ENCODE measurements around the gene VAMP2.

The VAMP2 gene

DNA sequence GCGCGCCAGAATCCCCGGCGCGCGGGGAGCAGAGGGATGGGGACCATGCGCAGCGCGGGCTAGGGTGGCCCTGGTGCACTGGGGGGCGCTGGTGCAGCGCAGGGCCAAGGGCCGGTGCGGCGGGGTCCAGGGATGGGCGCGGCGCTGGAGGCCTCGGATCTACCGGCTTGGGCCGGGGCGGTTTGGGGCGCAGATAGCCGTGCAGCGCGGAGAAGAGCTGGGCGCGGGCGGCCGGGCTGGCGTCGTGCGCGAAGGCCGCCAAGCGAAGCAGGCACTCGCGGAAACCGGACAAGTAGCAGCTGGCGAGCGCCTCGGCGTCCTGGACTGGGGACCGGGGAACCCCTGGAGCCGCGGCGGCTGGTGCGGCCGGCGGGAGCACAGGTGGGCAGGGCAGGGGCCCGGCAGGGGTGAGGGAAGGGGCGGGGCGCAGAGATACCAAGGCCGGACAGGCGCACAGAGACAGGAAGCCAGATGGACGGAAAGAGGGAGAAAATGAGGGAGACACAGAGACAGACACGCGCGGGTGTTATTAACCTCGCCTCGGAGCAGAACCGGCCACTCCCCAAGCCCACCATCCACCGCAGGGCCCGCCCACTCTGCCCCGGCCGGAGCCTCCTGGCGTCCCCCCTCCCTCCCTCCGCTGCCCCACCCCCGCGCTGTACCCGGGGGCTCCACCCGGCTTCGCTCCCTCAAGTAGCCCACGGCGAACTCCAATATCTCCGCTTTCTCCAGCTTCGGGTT, 40.9 kb downstream of the VAMP2 start:
- DNase-seq, result peak; percentile 74 to 89

DNA sequence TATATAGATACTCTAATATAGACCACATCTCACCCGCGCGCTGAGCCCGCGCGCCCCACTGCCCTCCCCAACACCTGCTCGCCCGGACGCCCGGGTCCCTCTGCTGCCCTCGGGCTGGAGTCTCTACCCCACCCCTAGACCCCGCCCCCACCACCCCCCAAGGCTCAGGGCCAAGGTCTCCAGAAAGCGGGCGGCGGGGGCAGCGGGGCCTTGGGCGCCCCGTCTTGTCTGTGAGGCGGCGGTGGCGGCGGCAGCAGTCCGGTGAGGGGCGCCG, 41.4 kb downstream of the VAMP2 start:
- DNase-seq, result no peak

DNA sequence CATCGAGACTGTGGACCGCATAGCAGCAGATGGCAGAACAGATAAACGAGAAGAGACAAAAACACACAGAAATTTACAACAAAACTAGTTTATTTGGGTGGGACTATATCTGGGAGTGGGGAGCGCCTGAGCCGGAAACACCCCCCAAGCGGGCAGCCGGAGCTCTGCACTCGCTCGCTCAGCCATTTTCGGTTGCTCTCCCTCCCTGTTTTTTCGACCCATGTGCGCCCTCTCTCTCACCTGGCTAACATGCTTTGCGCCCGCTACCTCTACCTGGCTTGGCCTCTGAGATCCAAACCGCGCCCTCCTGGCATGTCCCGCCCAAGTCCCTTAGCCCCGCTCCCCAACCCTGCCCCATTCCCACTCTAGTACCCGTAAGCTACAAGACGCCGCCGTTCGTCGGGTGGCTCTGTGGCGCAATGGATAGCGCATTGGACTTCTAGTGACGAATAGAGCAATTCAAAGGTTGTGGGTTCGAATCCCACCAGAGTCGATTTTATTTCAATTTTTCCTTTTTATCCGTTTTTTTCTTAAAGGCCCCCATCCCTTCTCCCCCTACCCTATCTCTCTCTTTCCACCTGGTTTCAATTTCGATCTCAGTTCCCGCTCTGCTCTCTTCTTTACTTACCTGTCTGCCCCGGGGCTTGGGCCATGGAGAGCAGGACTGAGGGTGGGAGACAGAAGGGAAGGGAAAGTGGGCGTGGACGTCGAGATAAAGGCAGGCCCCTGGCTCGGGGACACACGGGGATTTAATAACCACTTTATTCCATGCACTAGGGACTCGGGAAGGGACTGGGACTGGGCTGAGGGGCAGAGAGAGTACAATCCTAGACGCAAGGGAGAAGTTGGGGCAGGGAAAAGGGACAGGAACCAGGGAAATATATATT, 42.0 kb downstream of the VAMP2 start:
- peak; percentile 81 to 83 for DNase-seq

DNA sequence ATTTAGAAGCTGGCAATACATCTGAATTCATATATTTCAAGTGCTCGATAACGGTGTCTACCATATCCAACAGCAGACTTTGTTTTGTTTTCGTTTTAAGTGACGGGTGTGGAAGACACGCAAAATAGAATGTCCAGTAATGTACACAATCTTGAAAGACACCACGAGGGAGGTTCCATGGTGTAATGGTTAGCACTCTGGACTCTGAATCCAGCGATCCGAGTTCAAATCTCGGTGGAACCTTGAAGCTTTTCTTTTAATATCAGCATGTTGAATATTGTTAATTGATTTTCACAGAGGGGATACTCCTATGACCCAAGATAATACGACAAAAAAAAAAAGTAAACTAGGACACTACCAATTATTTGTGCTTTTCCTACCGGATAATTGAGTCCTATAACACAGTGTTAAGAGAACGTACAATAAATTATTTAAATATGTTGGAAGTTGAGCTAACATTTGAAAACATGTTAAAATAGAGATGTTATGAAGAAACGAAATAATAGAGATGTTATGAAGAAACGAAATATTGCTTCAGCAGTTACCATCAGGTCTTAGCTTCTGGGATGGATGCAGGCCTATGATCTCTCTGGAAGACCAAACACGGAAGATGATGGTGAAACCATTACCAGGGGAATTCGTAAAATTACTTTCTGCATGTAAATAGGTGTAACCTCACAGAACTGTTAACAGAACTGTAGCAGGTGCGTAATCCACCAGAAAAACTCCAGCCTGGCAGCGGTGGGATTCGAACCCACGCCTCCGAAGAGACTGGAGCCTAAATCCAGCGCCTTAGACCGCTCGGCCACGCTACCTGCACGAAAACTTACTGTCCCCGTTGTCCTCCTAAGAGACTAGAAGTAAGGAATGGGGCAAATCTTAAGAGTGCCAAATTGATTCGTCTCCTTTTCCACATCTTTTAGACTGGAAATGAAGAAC, 42.9 kb downstream of the VAMP2 start:
- DNase-seq, result peak; percentile 88 to 93

DNA sequence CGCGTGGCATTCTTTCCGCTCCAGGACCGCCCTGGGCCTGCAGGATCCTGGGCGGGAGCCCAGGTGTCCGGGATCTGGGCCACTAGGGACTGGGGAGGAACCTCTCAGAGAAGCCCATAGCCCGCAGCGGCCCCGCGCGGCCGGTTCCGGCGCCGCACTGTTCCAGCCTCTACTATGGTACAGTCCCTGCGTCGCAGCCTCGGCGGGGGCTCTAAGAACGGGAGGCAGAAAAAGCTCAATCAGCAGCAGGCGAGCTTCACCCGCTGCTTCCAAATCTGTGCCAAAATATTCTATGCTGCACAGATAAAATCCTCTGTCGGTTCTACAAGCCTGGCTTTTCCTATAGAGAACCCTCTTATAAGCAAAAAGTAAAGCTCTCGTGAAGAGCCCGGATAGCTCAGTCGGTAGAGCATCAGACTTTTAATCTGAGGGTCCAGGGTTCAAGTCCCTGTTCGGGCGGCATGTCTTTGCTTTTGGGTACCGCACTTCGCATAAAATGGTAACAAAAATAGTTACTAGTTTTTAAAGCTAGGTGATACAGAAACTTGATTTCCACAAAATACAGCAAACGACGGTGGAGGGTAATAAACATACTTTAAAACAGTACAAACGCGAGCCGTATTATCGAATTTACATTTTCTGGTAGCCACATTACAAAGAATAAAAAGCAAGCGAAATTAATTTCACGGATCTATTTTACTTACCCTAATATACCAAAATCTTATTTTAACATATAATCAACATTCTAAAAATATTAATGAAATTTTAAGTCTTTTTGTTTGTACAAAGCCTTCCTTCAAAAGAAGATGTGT, 43.8 kb downstream of the VAMP2 start:
- DNase-seq, result peak; percentile 66 to 87

DNA sequence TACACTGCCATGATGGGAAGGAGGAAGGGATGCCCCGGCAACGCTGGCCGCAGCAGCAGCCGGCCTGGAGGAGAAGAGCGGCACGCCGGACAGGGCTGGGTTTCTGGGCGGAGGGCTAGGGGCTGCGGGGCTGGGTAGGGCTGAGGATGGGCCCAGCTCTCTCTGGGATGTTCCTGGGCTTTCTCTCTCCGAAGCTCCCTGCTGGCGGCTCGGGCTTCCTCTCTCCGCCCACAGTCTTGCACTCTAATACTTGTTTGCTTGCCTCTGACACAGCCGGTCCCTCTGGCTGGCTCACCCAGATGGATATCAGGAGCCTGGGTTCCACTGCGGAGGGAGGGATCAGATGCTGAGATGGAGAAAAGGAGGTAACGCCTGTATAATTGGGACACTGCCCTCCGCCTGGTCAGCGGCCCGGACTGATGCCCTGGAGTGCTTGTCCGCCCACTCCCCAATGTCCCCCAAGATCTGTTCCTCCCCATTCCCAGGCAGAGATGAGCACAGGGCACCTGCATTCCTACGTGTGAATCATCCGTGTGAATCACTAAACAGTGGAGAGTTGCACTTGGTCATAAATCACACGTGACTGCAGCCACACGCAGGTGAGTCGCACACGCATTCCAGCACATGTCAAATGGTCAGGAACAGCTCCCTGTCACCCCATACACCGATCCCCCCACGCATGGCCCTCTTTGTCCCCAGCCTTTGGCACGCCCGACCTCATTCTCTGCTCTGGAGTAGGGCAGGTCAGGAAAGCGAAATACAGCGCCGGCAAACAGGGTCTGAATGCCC, 44.6 kb downstream of the VAMP2 start, which contains the start of gene ALOXE3:
Gene ALOXE3, minus strand, starts transcription at position 535 of the 789 bp plus-strand sequence. Its CDS starts 524 bp downstream, at position 11.
- DNase-seq, result no peak

DNA sequence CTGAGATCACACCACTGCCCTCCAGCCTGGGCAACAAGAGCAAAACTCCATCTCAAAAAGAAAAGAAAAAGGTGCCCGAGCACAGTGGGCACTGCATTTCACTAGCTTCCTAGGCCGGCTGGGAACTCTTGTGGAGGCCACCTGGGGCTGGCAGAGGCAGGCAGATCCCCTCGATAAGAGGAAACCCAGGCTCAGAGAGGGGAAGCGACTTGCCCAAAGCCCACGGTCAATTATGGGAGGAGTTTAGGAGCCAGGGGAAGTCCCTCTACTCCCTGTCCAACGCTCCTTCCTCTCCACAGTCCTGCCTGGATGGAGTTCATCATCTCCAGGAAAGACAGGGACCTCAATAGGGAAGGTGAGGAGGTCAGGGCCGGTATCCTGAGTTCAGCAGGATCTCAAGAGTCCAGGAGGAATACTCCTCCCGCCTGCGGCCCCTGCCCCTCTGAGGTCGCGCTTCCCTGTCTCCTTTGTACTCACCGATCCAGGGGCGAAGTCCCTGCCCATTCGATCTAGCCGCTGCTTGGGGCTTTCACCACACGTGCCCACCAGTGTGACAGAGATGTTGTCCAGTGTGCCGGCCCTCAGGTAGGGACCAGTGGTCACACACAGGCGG, 45.3 kb downstream of the VAMP2 start:
- DNase-seq, result no peak

DNA sequence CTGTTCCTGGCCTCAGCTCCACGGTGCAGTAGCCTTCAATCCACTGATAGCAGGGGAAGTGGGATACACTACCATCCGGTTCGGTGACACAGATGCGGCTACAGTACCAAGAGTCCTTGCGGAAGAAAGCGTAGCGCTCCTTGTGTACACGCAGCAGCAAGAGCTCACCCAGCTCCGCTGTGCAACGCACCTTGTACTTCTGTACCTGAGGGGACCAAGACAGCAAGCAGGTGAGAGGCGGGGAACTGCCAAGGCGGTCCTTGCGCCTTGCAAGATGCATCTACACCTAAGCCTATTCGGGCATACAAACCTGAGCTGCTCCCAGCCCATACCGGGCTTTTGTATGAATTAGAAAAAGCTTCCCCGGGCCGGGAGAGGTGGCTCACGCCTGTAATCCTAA, 46.0 kb downstream of the VAMP2 start:
- no peak for DNase-seq

DNA sequence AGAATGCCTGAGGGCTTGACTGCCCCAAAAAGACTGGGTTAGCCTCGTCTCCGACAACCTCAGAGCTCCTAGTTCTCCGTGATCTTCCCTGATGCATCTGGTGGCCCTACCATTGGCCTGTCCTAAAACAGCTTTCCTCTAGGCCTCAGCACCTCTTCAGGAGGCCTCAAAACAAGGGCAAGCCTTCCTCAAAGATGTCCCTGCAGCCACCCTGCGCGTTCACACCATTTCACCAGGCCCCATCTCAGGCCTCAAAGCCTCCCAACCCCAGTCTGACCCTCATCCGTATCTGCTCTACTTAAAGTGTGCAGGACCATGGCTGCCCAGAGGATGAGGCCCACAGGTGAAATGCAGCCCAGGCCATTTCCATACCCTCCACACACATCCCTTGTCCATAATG, 51.8 kb downstream of the VAMP2 start:
- no peak for DNase-seq

DNA sequence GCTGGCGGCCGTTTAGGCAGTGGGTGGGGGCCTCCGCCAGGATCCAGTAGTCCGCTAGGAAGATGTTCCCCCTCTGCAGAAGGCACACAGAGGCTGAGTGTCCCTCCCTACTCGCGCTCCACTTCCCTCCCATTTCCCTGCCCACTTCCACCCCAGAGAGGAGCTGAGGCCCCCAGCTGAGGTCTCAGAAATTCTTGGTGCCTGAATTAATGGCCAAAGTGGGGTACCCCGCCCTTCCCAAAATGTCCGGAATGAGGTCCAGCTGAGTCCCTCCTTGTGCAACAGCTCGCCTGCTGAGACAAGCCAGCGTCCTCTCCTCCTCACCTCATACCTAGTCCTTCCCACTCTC, 52.3 kb downstream of the VAMP2 start:
- DNase-seq, result no peak

DNA sequence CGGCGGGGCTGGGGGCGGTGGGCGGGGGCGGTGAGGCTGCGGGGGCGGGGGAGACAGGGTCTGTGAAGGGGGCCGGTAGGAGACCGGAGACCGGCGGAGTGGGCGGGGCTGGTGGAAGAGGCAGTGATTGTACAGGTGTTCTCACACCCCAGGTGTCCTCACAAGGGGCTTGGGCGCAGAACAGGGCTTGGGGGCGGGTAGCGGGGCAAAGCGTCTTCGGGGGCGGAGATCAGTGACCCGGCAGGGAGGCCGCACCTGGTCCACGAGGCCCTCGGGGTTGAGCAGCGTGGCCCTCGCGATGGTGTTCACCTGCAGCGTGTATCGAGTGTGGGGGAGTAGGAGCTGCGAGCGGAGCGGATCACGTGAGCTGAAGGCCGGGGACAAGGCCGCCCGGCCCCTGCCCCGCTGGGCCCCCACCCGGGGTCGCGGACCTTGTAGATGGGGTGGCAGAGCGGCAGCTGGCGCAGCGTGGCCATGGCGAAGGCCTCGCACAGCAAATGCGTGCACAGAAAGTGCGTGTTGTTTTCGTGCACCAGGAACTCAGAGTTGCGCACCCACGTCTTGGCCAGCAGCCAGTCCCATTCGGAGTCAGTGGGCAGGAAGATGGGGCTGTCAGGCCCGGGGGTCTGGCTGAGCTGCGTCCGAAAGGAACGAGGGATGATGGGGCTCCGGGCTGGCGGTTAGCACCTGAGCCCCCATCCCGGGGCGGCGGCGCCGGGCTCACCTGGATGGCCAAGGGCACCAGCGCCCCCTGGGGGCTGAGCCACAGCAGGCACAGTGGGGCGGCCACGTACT, 52.9 kb downstream of the VAMP2 start:
- DNase-seq, result peak; percentile 66 to 78
